HUDEP-2 (cell line): ENCODE measurements around the gene OR51A2.
A peak's percentile ranks its signal among the peaks of the same experiment; 100 is the strongest.
"Not testable (repeated sequence)": the region's sequence is repeated elsewhere in the genome, so short reads cannot be mapped to it uniquely, and the experiment has no call there.

Source experiments
- DNase-seq, 76 experiments: peaks; one replicate each; lab custom pipeline; 2025; ENCODE audit not compliant: unreplicated experiment in 76 of 76; lab: John Stamatoyannopoulos, UW

The OR51A2 gene

GRCh38 chr11:4955613-4956012 is at the start of gene OR51A2:
OR51A2 (minus strand) TSS chr11:4955713; CDS start chr11:4955713, 0 bp downstream.
- not testable (repeated sequence) for DNase-seq

- DNase-seq: peak in 36 of 76 experiments; percentile 2 to 52 (median 14)
These were observed 49.1 kb upstream of the OR51A2 start for GRCh38 chr11:5004424-5005274.

GRCh38 chr11:4994551-4994950 is 39.0 kb upstream of the OR51A2 start, which contains the start of gene OR51L1:
OR51L1 (plus strand) TSS chr11:4994851; CDS start chr11:4998983, 4,132 bp downstream.
- DNase-seq: no peak

- peak in 26 of 76 experiments; percentile 0 to 61 (median 22) for DNase-seq
These were observed 35.5 kb upstream of the OR51A2 start for GRCh38 chr11:4991060-4991459.

GRCh38 chr11:4983841-4984240 is 28.3 kb upstream of the OR51A2 start:
- DNase-seq: no peak

- no peak for DNase-seq
These were observed 27.2 kb upstream of the OR51A2 start for GRCh38 chr11:4982678-4983077.

- DNase-seq: no peak
These were observed 23.5 kb upstream of the OR51A2 start for GRCh38 chr11:4979036-4979435.

- no peak for DNase-seq
These were observed 19.9 kb upstream of the OR51A2 start for GRCh38 chr11:4975436-4975835.

- no peak for DNase-seq
These were observed 7.3 kb upstream of the OR51A2 start for GRCh38 chr11:4962816-4963215.

- DNase-seq: no peak
These were observed 5.4 kb upstream of the OR51A2 start for GRCh38 chr11:4960877-4961276.

- DNase-seq: no peak
These were observed 1.9 kb upstream of the OR51A2 start for GRCh38 chr11:4957396-4957795.

- DNase-seq: no peak
These were observed 8.0 kb downstream of the OR51A2 start, which contains the start of gene OR51A4 for GRCh38 chr11:4947505-4947904. OR51A4 (minus strand) TSS chr11:4947605; CDS start chr11:4947100, 505 bp downstream.

GRCh38 chr11:4936745-4937144 is 18.8 kb downstream of the OR51A2 start:
- no peak for DNase-seq

- no peak for DNase-seq
These were observed 22.8 kb downstream of the OR51A2 start for GRCh38 chr11:4932751-4933150.

- DNase-seq: no peak
These were observed 28.9 kb downstream of the OR51A2 start for GRCh38 chr11:4926608-4927007.

- DNase-seq: no peak
These were observed 31.3 kb downstream of the OR51A2 start, which contains the start of gene OR51G1 for GRCh38 chr11:4924239-4924638. OR51G1 (minus strand) TSS chr11:4924339; CDS start chr11:4924339, 0 bp downstream.

- no peak for DNase-seq
These were observed 33.2 kb downstream of the OR51A2 start for GRCh38 chr11:4922304-4922703.

GRCh38 chr11:4921796-4922195 is 33.7 kb downstream of the OR51A2 start:
- no peak for DNase-seq

GRCh38 chr11:4919250-4919649 is 36.3 kb downstream of the OR51A2 start, which contains the start of gene OR51G2:
OR51G2 (minus strand) TSS chr11:4919350; CDS start chr11:4915663, 3,687 bp downstream.
- no peak for DNase-seq

GRCh38 chr11:4916581-4916980 is 38.9 kb downstream of the OR51A2 start:
- no peak for DNase-seq
